ENCODE measurements around the gene PLEKHJ1.
"Not testable (repeated sequence)": the region's sequence is repeated elsewhere in the genome, so short reads cannot be mapped to it uniquely, and the experiment has no call there.

PLEKHJ1 gene

DNA sequence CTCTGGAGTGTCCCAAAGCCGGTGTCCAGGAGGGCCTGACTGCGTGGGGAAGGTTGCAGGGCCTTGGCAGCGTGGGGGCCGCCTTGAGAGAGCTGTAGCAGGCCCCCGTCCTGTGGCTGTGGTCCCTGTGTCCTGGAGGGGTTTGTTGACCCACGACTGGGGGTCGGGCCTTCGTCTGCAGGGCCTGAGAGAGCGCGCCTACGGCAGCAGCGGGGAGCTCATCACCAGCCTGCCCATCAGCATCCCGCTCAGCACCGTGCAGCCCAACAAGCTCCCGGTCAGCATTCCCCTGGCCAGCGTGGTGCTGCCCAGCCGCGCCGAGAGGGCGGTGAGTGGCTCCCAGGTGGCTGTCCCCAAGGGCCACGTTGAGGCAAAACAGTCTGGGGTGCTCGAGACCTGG, 18.5 kb downstream of the PLEKHJ1 start:
- DNase-seq = no peak

DNA sequence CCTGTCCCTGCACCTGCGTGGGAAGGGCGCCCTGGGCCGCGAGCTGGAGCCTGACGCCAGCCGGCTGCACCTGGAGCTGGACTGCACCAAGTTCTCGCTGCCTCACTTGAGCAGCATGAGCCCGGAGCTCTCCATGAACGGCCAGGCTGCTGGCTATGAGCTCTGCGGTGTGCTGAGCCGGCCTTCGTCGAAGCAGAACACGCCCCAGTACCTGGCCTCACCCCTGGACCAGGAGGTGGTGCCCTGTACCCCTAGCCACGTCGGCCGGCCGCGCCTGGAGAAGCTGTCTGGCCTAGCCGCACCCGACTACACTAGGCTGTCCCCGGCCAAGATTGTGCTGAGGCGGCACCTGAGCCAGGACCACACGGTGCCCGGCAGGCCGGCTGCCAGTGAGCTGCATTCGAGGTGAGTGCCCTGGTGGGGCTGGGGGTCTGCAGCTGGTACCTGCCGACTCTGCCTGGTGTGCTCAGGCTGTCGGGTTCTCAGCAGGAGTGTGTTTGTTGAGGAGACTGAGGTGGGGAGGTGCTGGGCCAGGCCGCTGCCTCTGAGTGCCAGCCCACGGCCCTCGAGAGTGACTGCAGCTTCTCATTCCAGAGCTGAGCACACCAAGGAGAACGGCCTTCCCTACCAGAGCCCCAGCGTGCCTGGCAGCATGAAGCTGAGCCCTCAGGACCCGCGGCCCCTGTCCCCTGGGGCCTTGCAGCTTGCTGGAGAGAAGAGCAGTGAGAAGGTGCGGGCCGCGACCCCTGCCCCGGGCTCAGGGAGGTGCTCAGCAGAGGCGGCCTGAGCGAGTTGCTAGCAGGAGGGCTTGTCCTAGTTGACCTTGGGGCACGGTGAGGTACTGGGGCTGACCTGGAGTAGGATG, 19.5 kb downstream of the PLEKHJ1 start:
- no peak for DNase-seq

DNA sequence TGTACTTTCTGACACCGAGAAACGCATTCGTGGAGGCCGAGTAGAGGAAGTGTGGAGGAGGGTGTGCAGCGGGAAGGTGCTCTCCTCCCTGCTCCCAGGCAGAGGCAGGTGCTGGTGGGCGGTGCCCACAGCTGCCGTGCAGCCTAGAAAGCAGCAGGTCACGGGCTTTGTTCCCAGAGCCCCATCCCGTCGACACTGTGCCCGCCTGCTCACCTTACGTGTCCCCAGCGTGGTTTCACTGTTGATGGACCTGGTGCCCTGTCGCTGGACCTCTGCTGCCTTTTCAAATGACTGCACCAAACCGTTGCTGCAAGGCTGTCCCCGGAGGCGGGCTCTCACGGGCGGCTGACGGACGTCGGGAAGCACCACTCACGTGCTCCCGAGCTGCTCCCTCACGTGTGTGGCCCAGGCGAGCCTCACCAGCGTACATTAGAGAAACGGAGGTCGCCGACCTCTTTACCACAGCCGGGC, 20.8 kb downstream of the PLEKHJ1 start:
- no peak for DNase-seq

DNA sequence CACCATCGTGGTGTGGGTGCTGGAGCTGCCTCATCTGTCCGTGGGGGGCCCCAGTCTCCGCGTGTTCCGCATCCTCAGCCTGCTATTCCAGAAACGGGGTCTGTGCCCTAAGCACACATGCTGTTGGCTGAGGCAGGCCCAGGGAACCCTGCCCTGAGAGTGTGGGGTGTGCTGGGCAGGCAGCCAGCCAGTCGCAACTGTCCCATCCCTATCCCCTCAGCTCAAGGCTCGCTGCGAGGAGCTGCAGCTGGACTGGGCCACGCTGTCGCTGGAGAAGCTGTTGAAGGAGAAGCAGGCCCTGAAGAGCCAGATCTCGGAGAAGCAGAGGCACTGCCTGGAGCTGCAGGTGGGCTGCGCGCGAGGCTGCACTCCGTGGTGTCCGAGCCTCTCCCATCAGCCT, 21.9 kb downstream of the PLEKHJ1 start:
- no peak for DNase-seq

DNA sequence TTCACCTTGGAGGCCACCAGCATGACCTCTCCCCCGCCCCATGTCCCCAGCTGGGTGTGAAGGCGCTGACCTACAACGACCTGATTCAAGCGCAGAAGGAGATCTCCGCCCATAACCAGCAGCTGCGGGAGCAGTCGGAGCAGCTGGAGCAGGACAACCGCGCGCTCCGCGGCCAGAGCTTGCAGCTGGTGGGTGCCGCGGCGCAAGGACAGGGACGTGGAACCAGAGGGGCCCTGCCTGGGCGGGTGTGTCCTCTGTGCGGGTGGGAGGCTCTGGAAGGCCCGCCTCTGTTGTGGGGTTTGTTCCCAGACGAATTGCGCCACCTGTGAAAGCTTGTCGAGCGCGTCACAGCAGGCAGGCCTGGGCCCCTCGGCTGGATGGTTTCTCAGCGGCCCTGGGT, 22.3 kb downstream of the PLEKHJ1 start:
- DNase-seq = no peak

DNA sequence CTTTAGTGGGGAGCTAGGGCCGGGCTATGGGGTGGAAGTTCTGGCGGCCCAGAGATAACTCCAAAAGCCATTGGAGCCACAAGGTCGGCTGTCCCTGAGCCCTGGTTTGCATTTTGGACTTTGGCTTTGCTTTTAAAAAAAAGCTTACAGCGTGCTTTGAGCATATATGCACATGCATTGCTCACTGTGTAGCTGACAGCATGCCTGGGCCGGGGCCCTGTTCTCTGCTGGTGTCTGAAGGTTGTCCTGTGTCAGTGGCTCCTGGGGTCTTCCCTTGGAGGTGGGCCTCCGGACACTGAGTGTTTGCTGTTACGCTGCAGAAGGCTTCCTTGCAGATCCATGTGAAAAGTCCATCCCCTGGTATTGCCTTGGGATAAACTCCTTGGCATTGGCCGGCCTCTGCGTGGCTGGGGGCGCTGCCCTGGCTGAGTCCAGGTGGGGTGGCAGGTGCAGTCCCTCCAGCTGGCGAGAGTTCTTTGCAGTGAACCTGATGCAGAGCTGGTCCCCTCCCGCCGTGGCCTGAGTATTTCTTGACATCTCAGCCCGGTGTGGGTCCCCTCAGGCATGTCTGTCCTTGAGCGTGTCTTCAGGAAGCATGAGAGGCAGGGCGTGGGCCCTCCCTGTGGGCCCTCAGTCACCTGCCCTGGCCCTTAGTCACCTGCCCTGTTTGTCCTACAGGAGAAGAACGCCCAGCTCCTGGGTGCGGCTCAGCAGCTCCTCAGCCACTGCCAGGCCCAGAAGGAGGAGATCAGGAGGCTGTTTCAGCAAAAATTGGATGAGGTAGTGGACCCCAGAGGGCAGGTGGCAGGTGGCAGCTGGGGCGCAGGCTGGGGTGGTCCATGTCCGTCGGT, 23.0 kb downstream of the PLEKHJ1 start:
- no peak for DNase-seq

DNA sequence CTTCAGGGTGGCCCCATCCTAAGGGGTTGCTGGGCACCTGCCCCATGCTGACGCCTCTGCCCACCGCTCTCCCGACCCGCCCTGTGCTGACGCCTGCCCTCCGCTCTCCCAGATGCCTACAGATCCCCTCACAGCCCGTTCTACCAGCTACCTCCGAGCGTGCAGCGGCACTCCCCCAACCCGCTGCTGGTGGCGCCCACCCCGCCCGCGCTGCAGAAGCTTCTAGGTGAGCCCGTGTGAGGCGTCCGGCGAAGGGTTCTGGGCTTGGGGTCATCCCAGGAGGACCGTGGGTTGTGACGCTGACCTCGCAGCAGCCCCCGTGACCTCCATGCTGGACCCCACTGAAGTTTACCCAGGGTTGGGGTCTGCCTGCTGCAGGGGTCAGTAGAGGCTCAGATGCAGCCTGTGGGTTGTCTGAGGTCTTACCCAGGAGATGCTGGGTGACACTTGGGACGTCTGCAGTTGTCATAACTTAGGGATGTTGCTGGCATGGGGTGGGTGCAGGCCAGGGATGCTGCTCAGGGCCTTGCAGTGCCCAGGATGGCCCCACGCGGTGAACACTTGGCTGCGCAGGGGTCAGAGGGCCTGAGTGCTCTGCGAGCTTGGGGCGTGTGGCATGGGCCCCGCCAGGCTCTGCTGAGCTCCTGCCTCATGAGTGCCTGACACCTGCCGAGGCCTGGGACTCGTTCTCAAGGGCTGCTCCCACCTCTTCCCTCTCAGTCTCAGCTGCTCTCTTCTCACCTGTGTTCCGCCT, 25.0 kb downstream of the PLEKHJ1 start:
- no peak for DNase-seq

DNA sequence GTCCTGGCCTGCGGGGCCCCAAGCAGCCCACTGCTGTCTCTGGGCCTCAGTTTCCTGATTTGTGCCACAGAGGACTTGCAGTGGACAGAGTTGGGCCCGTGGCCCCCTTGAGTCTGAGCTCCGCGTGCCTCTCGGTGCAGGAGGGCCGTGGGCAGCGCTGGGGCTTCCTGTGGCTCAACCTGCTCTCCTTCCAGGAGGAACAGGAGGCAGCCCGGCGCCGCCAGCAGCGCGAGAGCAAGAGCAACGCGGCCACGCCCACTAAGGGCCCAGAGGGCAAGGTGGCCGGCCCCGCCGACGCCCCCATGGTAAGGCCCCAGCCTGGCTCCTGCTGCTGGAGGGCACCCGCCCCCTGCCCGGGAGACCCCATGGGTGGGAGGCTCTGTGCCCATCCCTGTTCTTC, 25.9 kb downstream of the PLEKHJ1 start:
- DNase-seq = no peak

DNA sequence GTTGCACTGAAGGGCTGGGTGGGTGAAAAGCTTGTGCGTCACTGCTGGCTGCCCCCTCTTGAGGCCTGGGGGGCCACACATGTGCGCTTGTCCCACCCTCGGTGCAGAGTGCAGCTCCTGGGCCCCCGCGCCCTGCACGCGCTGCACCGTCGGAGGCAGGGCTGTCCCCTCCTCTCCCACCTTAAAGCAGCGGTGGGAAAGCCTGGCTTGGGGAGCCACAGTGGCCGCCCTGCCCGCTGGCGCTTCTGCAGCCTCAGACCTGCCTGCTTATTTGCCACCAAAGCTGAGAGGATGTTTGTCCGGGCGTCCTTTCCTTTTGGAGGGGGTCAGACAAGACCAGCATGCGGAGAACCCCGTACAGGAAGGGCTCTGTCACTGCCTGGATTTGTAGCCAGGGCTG, 26.7 kb downstream of the PLEKHJ1 start:
- DNase-seq = no peak

DNA sequence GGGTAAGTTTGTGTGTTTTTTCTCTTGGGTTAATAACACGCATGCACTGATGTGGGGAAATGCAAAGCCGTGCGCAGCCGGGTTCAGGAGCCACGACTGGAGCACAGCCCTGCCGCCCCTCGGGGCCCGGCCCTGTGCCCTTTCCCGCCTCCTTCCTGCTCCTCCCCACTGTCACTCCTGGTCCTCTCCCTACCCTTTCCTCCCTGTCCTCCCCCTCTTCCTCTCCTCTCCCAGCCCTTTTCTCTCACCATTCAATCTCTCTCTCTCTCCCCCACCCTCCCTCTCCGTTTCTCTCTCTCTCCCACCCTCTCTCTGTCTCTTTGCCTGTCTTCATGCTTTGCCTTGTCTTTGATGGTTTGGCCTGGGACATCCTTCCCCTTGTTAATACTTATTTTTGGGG, 27.2 kb downstream of the PLEKHJ1 start:
- no peak for DNase-seq

DNA sequence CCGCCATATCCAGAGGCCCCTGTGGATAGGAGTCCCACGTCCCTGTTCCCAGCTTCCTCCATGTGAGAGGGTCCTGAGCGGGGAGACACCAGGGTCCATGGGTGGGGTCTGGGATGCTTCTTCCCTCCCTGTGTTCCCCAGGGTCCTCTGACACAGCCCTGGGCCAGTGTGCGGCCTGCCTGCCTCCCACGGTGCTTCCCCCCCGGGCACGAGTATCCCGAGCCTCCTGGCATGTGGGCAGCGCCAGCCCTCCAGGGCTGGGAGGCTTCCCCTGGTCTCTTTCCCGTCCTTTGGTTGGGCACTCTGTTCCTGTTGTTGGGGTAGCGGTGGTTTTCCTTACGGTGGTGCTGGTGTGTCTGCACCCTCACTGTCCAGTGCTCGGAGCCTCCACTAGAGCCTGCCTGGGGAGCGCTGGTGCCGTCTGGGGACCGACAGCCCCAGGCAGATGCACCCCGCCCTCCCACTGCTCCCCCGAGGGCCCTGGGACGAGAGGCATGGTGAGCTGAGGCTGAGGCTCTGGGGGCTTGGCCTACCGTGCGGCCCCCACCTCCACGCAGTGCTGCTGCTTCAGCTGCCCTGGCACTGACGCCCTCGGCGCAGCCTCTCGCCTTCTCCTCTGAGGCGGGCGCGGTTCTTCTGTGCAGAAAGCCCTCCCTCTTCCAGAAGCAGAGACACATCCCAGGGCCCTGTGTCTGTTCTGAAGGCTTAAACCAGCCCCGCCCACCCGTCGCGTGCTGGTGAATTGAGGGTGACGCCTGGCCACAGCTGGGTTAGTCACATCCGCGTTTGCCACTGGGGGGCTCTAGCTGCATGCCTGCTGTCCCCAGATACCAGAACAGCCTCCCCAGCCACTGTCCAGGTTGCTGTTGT, 27.9 kb downstream of the PLEKHJ1 start:
- DNase-seq = no peak

DNA sequence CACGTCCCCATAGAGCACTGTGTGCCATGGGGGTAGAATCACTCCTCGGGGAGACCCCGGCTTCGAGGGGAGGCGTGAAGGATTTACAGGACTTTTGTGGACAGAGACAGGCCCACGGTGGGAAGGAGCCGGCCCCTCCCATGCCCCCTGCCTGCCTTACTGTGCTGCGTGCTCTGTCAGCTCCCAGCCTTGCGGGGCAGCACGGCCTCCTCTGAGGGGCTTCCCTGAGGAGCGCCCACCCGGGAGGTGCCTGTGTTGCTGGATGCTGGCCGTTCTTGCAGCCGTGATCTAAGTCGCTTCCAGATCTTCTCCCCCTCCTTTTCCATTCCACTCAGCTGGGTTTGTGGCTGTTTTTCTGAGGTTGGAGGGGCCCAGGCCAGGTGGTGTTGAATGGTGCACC, 29.1 kb downstream of the PLEKHJ1 start:
- no peak for DNase-seq

DNA sequence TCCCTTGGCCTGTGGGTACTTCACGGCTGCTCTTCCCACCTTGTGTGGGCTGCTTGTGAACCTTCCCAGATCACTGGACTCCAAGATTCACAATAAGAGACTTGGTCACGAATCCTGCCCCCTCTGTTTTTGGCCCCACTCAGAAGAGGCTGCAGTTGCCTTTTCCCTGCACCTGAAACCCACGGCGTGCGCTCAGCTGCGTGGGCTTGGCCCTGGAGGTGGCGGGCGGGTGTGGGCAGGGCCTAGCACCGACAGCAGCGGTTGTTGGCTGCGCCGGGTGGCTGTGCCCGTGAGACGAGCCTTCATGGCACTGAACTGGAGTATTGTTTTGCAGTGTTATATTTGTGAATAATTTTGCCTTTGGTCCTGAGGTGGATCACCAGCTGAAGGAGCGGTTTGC, 33.8 kb downstream of the PLEKHJ1 start:
- DNase-seq = no peak

DNA sequence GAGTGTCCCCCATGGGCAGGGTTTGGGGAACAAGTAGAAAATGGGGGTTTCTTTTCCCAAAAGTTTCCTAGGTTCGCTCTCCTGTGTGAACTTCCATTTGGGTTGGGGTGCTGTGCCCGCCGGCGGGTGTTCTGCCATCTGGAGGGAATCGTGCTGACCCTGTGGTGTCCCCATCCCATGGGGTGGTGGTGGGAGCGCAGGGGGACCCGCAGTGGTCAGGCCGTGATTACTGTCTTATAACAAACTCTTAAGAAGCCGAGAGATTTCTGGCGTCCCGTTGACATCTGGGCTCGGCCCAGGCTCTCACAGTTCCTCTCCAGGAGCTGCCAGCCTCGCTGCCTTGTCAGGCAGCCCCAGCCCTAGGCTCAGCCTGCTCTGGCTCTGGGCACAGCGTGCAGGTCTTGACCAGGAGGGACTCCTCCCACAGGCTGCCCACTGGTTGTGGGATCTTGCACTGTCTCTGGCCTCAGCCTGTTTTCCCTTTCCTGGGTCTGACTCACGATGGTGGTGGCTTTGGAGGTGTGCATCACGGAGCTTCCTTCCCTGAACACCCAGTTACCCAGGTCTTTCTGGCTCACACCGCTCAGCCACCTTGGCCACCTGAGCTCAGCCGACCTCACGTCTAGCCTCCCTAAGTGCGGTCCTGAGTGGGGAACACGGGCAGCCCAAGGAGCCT, 34.5 kb downstream of the PLEKHJ1 start:
- DNase-seq = no peak

DNA sequence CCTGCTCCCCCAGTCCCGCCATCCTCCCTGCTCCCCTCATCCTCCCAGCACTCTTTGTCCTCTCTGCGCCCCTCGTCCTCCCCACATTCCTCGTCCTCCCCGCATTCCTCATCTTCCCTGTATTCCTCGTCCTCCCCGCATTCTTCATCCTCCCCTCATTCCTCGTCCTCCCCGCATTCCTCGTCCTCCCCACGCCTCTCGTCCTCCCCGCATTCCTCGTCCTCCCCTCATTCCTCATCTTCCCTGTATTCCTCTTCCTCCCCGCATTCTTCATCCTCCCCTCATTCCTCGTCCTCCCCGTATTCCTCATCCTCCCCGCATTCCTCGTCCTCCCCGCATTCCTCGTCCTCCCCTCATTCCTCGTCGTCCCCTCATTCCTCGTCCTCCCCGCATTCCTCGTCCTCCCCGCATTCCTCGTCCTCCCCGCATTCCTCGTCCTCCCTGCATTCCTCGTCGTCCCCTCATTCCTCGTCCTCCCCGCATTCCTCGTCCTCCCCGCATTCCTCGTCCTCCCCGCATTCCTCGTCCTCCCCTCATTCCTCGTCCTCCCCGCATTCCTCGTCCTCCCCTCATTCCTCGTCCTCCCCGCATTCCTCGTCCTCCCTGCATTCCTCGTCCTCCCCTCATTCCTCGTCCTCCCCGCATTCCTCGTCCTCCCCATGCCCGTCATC, 35.4 kb downstream of the PLEKHJ1 start:
- DNase-seq = not testable (repeated sequence)

DNA sequence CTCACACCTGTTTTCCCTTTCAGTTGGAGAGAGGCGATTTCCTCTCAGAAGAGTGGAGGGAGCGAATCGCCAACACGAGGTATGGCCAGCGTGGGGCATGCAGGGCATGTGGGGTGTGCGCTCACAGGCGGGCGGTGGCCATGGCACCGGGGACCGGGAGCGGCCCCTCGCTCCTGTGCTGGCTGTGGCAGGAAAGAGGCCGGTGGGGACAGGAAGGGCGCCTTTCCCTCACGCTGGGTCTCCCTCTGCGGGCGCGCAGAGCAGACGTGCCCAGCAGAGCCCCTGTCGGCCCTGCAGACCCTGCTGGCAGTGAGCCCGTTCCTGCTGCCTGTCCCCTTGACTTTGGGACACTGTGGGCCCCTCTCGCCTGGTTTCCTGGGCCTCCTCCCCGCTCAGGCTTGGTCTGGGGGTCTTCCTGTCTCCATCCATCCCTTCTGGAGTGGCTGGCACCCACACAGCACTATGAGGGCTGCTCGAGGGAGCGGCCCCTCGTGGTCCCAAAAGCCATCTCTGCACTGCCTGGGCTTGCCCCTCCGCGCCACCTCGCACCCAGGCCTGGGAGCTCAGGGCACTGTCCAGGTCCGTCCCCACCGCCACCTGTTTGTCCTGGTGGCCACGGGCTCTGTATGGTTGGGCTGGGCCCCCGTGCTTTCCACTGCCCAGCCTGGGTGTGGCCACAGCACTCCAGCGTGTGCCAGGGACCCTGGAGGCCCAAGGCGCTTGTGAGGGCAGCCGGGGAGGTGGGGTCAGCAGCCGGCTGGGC, 36.1 kb downstream of the PLEKHJ1 start:
- DNase-seq = no peak

DNA sequence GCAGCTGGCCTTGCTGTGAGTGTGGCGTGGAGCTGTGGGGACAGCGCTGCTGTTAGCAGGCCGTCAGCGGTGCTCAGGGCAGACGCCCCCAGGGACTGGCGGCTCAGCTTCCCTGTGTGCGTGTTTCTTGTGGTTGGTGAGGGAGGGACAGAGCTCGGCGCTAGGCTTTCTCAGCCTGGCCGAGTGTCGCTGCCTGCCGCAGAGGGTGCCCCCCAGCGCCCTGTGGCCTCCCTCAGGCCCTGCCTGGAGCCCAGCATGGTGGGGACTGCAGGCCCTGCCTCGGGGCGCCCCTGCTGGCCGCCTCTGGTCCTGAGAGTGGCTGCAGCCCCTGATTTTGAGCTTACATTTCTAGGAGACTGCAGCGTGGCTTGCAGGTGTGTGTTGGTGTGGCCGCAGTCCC, 36.9 kb downstream of the PLEKHJ1 start:
- DNase-seq = no peak

DNA sequence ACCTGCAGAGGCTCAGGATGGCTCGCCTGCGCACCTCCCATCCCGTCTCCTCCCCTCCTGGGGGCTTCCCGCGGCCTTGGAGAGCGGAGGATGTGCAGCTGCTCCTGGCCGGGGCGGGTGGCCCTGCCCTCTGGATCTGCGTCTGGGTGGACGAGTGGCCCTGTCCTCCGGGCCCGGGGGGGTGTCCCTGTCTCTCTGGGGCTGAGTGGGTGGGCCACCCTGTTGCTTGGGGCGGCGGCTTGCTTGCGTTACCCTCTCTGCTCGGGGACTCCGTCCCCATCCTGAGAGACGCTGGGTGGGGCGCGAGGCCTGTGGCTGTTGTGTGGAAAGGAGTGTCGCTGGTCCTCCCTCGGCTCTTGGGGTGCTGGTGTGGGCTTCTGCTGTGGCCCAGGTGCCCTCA, 37.8 kb downstream of the PLEKHJ1 start:
- DNase-seq = no peak

DNA sequence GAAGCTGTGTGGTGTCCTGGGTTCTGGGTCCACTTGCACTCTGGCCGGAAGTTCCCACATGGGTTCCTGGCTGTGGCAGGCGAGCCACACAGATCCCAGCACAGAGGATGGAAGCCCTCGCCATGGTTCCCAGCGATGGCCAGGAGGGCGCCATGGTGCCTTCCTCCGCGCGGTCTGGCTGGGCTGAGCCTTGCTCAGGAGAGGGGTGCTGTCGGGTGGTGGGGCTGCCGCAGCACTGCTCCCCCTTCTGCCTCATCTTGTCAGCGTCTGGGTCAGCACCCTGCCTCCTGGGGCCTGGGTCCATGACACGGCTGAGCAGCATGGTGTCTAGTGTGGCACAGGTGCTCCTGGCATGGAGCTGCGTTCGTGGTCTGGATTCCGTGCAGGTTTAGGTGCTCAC, 38.9 kb downstream of the PLEKHJ1 start:
- DNase-seq = no peak

DNA sequence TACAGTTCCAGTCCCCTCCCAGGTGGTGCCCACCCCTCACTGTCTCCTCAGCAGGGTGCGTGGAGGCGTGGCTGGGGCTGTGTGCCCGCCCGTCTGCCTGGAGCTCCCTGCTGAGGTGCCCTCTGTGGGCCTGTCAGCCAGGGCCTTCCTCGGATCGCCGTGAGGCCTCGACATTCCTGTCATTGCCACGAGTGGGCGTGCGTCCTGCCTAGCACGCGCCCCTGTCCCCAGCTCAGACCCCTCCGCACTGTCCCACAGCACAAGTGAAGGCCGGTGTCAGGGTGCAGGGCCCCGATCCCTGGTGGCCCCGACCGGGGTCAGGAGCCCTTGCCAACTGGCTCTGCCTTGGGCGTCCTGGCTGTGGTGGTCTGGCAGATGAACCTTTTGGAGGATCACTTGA, 40.2 kb downstream of the PLEKHJ1 start:
- DNase-seq = no peak
